Measurements from ENCODE around the gene UACA. TPM values are rescaled to one million over a fixed set of nuclear protein-coding genes. Genes with fewer than 3 reads are reported as not detected.
"Not testable (repeated sequence)": the region's sequence is repeated elsewhere in the genome, so short reads cannot be mapped to it uniquely, and the experiment has no call there.

Gene UACA
- total and polyA plus RNA-seq, 2 experiments from 2014 or later: 21.5 to 35.8 TPM

DNA sequence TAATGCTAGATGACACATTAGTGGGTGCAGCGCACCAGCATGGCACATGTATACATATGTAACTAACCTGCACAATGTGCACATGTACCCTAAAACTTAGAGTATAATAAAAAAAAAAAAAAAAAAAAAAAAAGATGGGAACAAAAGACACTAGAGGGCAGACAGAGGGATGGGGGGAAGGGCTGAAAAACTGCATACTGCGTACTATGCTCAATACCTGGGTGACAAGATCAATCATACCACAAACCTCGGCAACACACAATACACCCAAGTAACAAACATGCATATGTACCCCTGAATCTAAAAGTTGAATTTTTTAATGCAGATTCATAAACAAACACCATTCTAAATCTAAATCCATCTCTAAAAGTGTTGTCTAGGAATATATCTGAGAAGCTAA is 28.3 kb downstream of the UACA start:
- H3K4me1 ChIP-seq (ENCODE audit: insufficient read depth); H3K27ac ChIP-seq (ENCODE audit: low read depth); H3K4me3 ChIP-seq; ATAC-seq; H3K27me3 Mint-ChIP-seq (ENCODE audit: insufficient read depth, low read depth, poor library complexity); H3K79me2 ChIP-seq (replicated peaks; ENCODE audit: insufficient read depth); H3K4me1 Mint-ChIP-seq; H3K27ac Mint-ChIP-seq; H4K20me1 ChIP-seq (replicated peaks; ENCODE audit: insufficient read depth); H3K4me2 ChIP-seq; H2AFZ ChIP-seq; H3K9me2 ChIP-seq (ENCODE audit: insufficient read depth); H3K4me3 Mint-ChIP-seq; H3K27me3 ChIP-seq (ENCODE audit: insufficient read depth); DNase-seq (ENCODE audit: low spot score); H3K36me3 ChIP-seq (ENCODE audit: insufficient read depth); H3K36me3 Mint-ChIP-seq (ENCODE audit: low read depth); H3F3A ChIP-seq (replicated peaks; ENCODE audit: low read depth); H3K9me3 Mint-ChIP-seq: not testable (repeated sequence)

GRCh38 chr15:70729164-70729563 is 34.2 kb downstream of the UACA start:
- no peaks in the 10 kb centered on the region for H3K4me1 ChIP-seq (ENCODE audit: insufficient read depth)
- peaks cover 8% of the 10 kb centered on the region; the same call in 1 of the 2 replicates for H3K79me2 ChIP-seq (replicated peaks; ENCODE audit: insufficient read depth)
- Mint-ChIP-seq H3K9me3 (no peaks in the 10 kb centered on the region), H3K4me3 (no peak overlapping the region), H3K36me3 (ENCODE audit: low read depth) (no peaks in the 10 kb centered on the region), H3K4me1 (no peaks in the 10 kb centered on the region), H3K27ac (no peak overlapping the region), H3K27me3 (ENCODE audit: insufficient read depth, low read depth, poor library complexity) (no peaks in the 10 kb centered on the region)
- H3K27ac ChIP-seq (ENCODE audit: low read depth): no peak overlapping the region
- no peak overlapping the region for H3K4me3 ChIP-seq
- ATAC-seq (no peak), DNase-seq (ENCODE audit: low spot score) (no peak)
- no peaks in the 10 kb centered on the region for H3K9me2 ChIP-seq (ENCODE audit: insufficient read depth)
- TF ChIP-seq CTCF (conservative IDR thresholded peaks at IDR 0.05; ENCODE audit: low read depth in 2 of 2) (no peak), REST (IDR thresholded peaks at IDR 0.05; ENCODE audit: unreplicated experiment) (no peak), JUNB (IDR thresholded peaks at IDR 0.05; ENCODE audit: unreplicated experiment) (no peak)
- no peak overlapping the region for H2AFZ ChIP-seq
- H3K36me3 ChIP-seq (ENCODE audit: insufficient read depth): no peaks in the 10 kb centered on the region
- no peak overlapping the region for H3K4me2 ChIP-seq
- no peaks in the 10 kb centered on the region for H4K20me1 ChIP-seq (replicated peaks; ENCODE audit: insufficient read depth)
- no peaks in the 10 kb centered on the region for H3K27me3 ChIP-seq (ENCODE audit: insufficient read depth)
- no peaks in the 10 kb centered on the region for H3F3A ChIP-seq (replicated peaks; ENCODE audit: low read depth)

DNA sequence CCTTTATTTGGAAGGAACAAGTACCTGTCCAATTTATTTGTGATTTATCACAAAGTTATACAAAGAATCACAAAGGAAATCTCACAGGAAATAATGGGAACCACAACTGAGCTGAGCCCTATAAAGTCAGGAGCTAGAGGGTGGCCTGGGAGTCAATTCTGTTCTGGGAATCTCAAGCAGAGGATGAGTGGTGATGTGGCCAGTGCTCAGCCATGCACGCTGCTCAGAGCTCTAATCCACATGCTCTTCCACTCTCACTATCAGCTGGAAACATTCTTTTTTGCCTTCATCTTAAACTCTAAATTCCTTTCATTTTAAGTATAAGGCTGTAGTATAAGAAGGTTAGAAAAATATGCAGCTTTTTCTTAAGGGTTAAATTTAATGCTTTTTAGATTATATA is 36.6 kb downstream of the UACA start:
- Histone ChIP-seq H2AFZ (no peak overlapping the region), H4K20me1 (replicated peaks; ENCODE audit: insufficient read depth) (no peaks in the 10 kb centered on the region), H3K4me3 (no peak overlapping the region), H3K9me2 (ENCODE audit: insufficient read depth) (no peaks in the 10 kb centered on the region), H3K27me3 (ENCODE audit: insufficient read depth) (no peaks in the 10 kb centered on the region), H3K79me2 (replicated peaks; ENCODE audit: insufficient read depth) (peaks cover 8% of the 10 kb centered on the region; the same call in 1 of the 2 replicates), H3K36me3 (ENCODE audit: insufficient read depth) (no peaks in the 10 kb centered on the region), H3K4me2 (no peak overlapping the region), H3F3A (replicated peaks; ENCODE audit: low read depth) (no peaks in the 10 kb centered on the region), H3K4me1 (ENCODE audit: insufficient read depth) (no peaks in the 10 kb centered on the region), H3K27ac (ENCODE audit: low read depth) (no peak overlapping the region)
- H3K4me3 Mint-ChIP-seq: no peak overlapping the region
- no peaks in the 10 kb centered on the region for H3K4me1 Mint-ChIP-seq
- no peaks in the 10 kb centered on the region for H3K36me3 Mint-ChIP-seq (ENCODE audit: low read depth)
- DNase-seq (ENCODE audit: low spot score): no peak
- no peaks in the 10 kb centered on the region for H3K27me3 Mint-ChIP-seq (ENCODE audit: insufficient read depth, low read depth, poor library complexity)
- ATAC-seq: peak; percentile 65
- TF ChIP-seq CTCF (conservative IDR thresholded peaks at IDR 0.05; ENCODE audit: low read depth in 2 of 2): no peak
- no peak for TF ChIP-seq EZH2 (IDR thresholded peaks at IDR 0.05; ENCODE audit: low read depth, unreplicated experiment)
- TF ChIP-seq STAT1 (IDR thresholded peaks at IDR 0.05; ENCODE audit: unreplicated experiment): no peak
- no peak for TF ChIP-seq EZH2phosphoT487 (IDR thresholded peaks at IDR 0.05; ENCODE audit: unreplicated experiment)
- no peak for TF ChIP-seq REST (IDR thresholded peaks at IDR 0.05; ENCODE audit: unreplicated experiment)
- TF ChIP-seq POLR2AphosphoS5 (IDR thresholded peaks at IDR 0.05; ENCODE audit: low read depth): no peak
- no peaks in the 10 kb centered on the region for H3K9me3 Mint-ChIP-seq
- H3K27ac Mint-ChIP-seq: no peak overlapping the region

Measured in GM23338 (cell line).